HG03108 (cell line): ENCODE measurements around the gene SDCBP2.
A peak's percentile ranks its signal among the peaks of the same experiment; 100 is the strongest.

Experiments
- ATAC-seq: cut with Tn5 transposase; IDR thresholded peaks from one replicate; pipeline ENCODE4 v1.9.1; 2021; ENCODE audit warnings: moderate library complexity; ENCODE audit not compliant: unreplicated experiment

SDCBP2 gene

DNA sequence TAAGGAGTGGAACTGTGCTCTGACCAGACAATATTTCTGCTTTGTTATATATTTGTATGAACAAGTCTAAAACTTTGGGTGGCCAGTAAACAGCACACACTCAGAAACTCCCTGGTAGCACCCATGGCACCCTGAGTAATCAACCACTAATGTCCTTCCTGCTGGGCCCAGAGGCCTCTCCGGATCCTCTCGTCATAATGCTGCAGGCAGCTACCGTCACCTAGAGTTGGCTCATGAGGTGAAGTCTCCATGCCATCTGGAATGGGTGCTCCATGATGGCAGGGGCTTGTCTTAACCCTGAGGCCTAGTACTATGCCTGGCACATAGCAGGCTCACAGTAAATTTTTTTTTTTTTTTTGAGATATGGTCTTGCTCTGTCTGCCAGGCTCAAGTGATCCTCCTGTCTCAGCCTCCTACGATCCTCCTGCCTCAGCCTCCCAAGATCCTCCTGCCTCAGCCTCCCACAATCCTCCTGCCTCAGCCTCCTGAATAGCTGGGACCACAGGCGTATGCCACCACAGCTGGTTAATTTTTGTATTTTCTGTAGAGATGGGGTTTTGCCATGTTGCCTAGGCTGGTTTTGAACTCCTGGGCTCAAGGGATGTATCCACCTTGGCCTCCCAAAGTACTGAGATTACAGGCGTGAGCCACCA lies 3.0 kb upstream of the SDCBP2 start:
- ATAC-seq = no peak

DNA sequence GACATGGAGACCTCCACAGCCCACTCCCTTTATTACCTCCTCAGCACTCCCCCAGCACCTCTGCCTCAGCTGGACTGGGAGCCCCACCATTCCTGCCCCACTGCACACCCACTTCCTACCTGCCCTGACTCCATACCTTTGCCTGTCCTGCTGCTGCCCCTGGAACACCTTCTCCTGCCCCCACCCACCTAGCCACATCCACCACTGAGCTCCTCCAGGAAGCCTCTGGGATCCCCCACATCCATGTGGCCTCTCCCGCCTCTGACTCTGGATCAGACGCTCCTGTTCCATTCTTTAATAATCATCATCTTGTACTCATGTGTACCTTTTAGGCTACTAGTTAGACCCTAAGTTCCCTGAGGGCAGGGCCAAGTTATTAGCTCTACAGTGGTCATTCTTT lies 2.2 kb upstream of the SDCBP2 start:
- ATAC-seq = no peak

DNA sequence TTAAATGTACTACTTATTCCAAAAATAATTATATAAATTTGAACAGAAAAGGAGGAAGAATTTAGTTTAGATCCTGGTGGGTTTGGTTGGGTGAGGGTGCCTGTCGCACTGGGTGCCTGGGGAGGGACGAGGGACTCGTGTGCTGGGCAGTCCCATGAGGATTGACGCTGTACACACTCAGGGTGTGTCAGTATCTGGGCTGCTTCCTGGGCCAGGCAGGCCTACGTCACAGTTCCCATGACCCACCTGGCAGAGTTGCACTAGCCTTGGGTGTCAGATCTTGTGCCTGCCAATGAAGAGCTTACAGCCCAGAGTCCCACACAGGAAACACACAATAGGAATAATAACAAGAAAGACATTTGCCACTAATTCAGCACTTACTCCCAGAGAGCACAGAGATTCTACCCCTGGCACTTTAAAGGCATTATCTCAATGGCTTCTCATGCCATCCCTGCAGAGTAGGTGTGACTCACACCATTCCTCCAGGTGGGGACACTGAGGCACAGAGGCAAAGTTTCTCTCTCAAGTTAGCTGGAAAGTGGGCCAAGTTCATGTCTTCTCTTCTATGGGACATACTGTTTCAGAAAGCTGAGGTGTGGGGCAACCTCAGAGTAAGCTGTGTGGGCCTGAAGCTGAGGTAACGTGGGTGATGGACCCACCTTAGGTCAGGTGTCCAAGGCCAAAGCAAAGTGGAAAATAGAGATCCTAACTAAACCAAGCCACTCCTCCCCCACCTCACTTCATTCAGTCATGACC lies 1.3 kb upstream of the SDCBP2 start:
- ATAC-seq = peak; percentile 54

DNA sequence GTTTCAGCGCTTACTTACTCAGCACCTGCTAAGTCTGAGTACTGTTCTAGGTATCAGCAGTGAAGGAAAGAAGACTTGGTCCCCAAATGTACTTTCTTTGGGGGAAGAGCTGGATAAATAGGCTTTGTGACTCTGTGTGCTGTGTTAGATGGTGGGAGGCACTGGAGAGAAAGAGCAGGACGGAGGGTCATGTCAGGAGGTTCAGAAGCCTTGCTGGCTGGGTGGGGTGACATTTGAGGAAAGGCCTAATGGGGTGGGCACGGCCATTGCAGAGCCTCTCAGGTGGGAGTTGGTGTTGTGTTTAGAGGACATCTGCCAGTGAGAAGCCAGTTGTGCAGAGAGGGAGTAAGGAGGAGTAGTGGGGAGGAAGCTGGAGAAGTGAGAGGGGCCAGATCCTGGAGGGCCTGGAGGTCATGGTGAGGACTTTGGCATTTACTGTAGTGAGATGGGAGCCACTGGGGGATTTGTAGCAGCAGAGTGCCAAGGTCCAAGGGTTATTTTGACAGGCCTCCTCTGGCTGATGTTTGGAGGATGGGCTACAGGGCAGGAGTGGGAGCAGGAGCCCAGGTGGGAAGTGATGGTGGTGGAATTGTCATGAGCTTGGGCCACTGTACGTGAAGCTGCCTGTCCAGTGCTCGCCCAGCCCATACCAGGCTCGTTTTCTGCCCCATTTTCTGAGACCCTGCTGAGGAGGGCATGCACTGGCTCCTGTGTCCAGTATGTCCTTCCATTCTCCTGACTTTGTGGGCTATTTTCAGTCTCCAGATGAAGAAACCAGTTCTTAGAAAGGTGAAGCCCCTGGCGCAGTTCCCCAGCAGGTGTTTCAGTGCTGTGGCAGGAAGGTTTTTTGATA lies 886 bp downstream of the SDCBP2 start:
- ATAC-seq = no peak

DNA sequence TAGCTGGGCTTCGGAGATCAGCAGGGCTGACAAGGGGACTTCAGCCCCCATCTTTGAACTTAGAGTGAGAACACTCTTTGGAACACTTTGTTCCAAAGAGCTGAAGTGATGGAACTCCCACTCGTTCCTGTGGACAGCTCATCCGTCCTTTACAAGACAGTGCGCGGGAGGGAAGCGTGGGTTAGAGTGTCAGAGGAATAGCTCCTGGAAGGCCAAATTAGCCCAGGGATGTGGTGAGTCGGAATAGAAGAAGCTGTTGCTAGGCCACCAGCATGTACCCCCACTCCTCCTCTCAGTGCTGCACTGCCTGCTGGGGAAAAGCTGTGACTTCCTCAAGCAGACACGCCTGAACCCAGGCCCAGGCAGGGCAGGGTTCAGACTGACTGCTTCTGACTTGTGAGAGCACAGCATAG lies 1.7 kb downstream of the SDCBP2 start:
- no peak for ATAC-seq

DNA sequence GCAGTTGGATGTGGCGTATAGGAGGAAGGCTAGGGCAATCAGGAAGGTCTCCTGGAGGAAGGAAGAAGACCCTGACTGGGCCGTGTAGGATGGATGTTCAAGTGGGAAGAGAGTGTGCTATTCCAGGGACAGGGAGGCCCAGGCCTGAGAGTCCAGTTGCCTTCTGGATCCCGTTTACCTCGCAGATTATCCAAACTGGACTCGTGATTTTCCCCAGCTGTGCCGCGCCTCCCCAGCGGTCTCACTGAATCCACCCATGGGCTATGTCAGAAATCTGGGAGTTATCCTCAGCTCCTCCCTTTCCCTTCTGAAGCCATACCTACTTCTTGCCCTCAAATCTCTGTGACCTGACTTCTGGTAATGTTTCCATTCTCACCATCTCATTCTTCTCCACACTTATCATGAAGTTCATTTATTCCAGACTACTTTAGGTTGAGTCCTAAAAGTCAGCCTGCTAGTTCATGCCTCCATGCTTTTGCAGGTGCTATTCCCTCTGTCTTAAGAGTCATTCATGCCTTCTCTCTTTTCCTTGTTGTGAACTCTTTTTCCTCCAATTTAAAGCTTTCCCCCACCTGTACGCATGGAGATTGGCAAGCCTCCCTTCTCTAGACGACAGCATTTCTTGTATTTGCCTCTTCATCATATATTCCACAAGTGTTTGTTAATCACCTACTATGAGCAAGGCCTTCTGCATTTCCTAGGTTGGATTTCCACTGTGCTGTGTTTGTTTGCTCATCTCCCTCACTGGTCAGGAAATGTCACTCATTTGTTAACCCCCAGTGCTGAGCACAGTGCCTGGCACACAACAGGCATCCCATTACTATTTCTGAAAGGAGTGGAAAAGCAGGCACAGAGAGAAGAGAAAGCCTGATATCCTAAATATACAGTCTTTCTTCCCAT lies 2.7 kb downstream of the SDCBP2 start:
- ATAC-seq = no peak

DNA sequence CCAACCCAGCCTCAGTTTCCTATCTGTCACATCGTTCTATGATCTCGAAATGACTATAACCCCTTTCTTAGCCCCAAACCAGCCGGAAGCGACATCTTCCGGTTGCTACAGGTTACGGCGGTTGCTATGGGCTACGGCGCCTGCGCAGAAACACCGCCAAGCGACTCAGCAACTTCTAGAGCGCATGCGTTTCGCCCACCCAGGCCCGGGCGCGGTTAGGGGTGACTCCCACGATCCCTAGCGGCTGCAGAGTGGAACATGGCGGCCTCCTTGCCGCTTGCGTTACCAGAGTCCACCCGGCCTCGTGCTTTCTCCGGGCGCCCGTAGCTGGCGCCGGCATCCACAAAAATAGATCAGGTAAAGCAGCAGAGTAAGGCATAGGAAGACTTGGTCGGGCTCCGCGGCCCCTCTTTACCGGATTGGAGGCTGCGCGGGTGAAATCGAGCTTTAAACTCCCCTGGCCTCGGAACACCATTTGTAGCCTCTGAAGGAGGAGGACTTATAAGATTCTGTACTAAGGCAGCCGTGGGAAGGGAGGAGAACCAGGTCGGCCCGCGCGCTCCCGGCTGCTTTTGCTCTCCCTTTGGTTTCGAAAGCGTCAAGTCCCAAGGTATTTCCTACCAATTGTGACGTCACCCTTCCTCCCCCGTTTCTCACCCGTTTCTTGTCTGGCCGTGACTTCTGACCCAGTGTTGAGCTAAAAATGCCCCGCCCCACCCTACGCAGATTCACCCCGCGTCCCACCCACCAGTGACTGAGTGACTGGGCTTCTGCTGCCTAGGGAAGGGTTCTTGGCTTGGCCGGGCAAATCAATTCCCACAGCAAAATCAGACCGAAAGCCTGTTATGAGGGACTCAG lies 3.5 kb downstream of the SDCBP2 start:
- ATAC-seq = peak; percentile 83

DNA sequence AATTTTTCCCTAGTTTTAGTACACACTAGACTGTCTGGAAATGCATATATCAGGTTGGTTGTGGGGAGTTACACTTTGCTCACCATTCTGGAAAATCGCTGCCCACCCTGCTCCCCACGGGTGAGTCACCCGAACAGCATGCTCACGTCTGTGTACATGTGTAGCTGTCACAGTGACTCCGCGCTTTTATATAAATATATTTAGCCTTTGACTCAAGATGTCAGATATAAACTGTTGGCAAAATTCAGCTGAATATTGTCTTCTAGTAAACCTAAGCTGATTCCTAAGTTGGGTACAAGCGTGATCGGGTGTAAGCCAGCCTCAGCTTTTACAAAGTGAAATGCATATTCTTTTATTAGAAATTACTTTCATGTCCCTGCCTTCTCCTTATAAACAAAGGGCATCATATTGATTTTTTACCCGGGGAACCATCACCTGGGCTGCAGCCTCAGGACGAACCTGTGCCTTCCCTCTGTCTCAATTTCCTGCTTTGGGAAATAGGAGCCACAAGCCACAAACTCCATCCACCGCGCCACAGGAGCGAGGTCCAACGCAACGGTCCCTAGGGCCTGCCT lies 4.3 kb downstream of the SDCBP2 start:
- ATAC-seq = no peak

DNA sequence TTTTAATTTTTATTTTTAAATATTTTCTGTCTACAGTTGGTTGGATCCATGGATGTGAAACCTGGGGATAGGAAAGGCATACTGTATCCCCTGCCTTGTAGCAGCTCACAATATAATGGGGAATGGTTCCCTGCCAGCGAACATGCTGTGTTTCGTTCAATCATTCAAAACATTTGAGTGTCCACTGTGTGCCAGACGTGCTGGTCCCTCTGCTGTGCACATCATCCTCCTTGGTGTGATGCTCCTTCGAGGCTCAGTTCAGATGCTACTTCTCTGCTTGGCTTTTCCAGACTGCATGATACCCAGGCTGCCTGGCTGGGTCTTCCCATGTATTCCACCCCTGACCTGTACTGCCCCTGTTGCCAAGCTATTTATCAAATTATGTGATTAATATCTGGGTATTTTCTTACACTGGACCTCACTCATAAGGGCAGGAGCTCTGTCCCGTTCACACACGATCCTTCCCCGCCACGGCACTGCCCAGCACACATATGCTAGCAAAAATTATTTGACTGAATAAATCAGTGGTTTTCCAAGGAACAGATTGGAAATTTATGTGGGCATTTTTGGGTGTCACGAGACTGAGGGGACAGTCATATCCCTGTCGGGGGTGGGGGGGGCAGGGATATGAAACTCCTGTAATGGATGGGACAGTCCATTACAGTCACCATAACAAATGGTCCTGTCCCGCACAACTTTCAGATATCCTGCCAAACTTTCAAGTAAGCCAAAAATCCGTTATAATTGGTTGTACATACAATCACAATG lies 4.9 kb downstream of the SDCBP2 start:
- ATAC-seq = no peak

DNA sequence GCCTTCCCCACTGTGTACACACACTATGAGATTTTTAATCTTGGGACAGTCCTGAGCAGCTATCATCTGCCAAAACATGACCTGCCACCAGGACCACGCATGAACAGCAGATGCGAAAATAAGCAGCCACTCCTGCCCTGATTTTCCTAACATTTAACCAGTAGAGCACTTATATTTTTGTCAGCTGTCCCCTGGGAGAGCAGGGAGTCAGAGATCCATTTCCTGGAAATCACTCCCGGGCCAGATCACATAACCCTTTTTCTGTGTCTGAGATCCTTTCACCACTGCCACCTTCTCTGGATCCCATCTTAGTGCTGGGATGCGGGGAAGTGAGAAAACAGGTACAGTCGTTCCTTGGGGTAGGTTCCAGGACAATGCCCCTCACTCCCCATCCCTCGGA lies 5.7 kb downstream of the SDCBP2 start:
- ATAC-seq = no peak

DNA sequence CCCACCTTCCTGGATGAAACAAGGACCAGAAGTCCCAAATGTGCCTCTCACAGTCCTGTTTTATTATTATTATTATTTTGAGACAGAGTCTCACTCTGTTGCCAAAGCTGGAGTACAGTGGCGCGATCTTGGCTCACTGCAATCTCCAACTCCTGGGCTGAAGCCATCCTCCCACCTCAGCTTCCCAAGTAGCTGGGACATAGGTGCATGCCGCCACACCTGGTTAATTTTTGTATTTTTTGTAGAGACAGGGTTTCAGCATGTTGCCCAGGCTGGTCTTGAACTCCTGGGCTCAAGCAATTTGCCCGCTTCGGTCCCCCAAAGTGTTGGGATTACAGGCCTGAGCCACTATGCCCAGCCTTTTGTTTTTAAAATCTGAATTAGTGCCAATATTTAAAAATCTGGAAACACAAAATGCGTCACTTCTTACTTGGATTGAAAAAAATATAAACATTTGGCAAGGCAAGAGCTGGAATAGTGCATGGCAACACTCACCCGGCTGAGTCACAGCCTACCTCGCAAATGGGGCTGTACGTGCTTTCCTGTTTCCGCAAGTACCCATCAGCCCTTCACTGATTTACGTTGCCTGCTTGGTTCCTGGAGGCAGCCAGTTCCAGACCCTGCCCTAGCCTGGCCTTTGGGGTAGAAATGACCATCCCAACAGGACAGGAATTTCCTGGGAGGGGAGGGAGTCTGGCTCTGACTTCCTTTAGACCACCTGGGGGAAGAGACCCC lies 6.3 kb downstream of the SDCBP2 start:
- no peak for ATAC-seq

DNA sequence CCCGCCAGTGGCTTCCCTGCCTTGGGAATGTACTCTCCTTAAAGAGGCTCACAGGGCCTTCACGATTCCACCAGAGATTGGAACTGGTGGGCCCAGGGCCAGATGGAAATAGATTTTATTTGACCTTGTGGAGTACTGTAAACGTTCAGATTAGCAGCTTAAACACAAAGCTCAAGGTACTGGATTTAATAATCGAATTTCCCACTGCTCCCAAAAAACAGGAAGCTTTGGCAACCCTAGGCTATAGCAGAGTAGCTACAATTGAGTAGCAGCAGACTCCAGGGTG lies 7.3 kb downstream of the SDCBP2 start:
- ATAC-seq = no peak

DNA sequence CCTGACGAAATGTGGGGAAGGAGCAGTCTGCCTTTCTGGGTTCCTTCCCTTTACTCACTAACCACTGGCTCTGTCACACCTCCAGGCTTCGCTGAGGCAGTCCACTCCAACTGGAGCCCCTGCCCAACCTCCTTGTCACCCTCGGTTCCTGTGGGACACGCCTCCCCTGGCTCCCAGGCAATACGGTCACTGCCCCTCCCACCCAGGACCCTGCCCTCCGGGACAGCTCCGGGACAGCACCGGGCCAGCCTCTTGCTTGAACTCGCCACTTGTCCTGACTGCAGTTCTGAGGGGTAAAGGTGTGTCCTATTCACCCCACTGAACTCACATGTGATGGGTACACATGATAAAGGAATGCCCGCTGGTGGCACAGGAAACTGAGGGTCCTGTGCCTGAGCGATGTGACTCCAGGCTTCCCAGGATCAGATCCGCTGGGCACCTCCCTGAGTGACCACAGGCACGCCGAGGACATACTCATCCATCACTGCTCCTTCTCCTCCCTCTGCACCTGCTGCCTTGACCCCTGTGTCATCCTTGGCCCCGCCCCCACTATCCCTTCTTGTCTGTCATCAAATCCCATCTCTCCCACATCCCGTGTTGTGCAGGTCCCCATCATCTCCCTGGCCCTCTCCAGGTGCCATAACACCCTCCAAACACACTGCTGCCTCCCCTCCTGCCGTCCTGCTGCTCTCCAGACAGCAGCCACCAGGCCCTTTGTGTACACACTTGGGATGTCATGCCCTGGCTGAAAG lies 7.9 kb downstream of the SDCBP2 start:
- ATAC-seq = no peak

DNA sequence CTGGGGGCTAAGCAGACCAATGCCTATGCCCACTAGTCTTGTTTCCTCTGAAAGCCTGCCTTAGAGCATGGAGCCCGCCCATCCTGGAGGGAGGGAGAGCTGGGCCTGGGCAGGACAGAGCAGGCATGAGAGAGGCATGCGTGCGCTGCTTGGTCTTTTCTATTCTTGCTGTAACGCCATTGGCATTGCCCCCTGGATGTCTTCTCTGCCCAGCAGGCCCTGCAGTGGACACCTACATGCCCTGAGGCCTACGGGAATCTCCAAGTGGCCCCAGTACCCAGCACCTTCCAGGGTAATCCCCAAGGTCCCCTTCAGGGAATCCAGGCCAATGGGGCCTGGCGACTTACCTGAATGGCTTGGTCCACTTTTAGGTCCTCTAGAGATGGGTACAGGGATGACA lies 8.9 kb downstream of the SDCBP2 start:
- no peak for ATAC-seq

DNA sequence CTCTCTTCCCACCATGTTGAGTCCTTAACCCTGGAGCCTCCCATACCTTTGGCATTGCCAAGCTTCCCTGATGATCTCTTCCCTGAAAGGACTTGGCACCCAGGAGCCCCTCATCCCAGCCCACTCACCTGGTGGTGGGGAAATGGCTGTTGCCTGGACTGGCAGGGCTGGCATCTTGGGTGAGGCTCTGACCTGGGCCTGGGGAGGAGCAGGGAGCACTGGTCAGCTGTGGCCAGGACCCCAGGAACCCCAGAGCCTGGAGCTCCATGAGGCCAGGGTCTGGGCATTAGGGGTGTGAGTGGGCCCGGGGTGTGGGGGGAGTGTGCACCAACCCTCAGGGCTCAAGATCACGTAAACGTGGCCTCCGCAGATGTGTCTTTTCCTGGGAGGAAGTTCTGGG lies 9.5 kb downstream of the SDCBP2 start:
- no peak for ATAC-seq

DNA sequence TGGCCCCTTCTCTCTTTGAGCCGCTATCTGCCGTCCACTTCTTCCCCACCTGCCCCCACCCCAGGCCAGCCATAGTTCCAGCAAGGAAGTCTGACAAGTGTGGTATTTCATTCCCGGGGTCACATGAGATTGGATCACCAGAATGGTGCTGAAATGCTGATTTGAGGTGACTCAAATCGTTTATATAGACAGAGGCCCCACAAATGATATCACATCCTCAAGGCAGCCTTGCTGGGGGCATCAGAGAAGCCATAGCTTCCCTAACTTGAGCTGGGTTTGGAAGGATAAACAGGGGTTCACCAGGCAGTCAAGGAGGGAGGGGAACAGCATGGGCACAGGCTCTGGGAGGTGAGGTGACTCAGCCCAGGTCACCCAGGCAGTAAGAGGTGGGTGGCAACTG lies 9.9 kb downstream of the SDCBP2 start:
- ATAC-seq = no peak

DNA sequence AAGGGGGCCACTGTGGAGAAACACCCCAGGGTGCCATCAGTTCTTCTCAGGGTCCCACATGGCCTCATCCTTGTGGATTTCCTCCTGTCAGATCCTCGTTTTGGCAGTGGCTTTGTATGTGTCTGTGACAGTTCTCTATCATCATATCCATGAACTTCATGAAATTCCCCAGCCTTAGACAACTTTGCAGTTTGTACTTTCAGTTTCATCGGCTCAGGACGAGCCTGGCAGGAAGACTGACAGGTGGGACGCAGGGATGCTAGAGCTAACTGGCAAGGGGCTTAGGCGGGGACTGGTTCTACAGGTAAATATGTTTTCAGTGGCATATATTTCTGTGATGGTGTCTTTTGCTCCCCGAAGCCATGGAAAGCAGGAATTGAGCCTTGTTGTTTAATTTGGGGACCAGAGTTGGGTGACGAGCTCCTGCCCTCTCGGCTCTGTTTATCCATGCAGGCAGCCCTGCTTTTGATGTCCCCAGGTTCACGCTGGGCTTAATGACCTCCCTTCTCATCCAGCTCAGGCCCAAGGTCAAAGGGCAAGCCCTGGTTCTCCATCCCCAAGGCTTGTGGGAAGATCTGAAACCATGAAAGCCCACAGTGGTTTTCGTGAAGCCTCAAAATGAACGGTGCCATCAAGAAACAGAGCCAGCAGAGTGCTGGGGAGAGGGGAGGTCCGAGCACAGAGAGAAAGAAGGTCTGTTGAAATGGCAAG lies 11.2 kb downstream of the SDCBP2 start:
- no peak for ATAC-seq
